K562 (cell line): ENCODE measurements around the gene ISYNA1. TPM values are rescaled to one million over a fixed set of nuclear protein-coding genes. Genes with fewer than 3 reads are reported as not detected.

Experiments
- CBFB ChIP-seq: sonication (generic); formaldehyde crosslinking; IDR thresholded peaks from 2 replicates; pipeline ENCODE4 v1.4.0; 2020; ENCODE audit warnings: mild to moderate bottlenecking, missing genetic modification reagents
- CXXC5 ChIP-seq: fragments of 250-450 bp; sonication (Bioruptor Pico); IDR thresholded peaks from 2 replicates; pipeline ENCODE4 v1.8.0; 2022; ENCODE audit warnings: inconsistent platforms, mild to moderate bottlenecking, moderate library complexity
- GTF2F1 ChIP-seq: IDR thresholded peaks from 2 replicates; pipeline ENCODE4 v1.6.1; 2011; ENCODE audit warnings: low read depth, low read length, improper control_type of control experiment
- LCOR ChIP-seq: sonication (generic); formaldehyde crosslinking; IDR thresholded peaks from 2 replicates; pipeline ENCODE4 v1.8.0; 2022; ENCODE audit warnings: mild to moderate bottlenecking, missing genetic modification reagents
- NR2C2 ChIP-seq, 2 experiments: fragments of 200-800 bp in 1 of 2; sonication (Bioruptor generic) in 1 of 2; sonication (generic) in 1 of 2; formaldehyde crosslinking in 1 of 2; IDR thresholded peaks; 2 replicates each; pipeline versions ENCODE4 v1.6.1 to v1.8.0; 2016 to 2022; ENCODE audit warnings: mild to moderate bottlenecking in 1 of 2, missing compliant biosample characterization in 1 of 2, missing genetic modification characterization in 1 of 2, missing genetic modification reagents in 1 of 2
- POLR2A ChIP-seq: fragments of 450-650 bp; conservative IDR thresholded peaks from 2 replicates; pipeline ENCODE4 v1.6.1; 2016
- TAF9B ChIP-seq: fragments of 450-650 bp; IDR thresholded peaks from 2 replicates; pipeline ENCODE4 v1.6.1; 2018; ENCODE audit warnings: mild to moderate bottlenecking; ENCODE audit not compliant: partially characterized antibody
- ZBTB7A ChIP-seq: IDR thresholded peaks from 2 replicates; pipeline ENCODE4 v1.6.1; 2011; ENCODE audit warnings: low read depth, mild to moderate bottlenecking, low read length, moderate library complexity, borderline replicate concordance; ENCODE audit not compliant: control insufficient read depth
- ZEB2 ChIP-seq: fragments of 450-650 bp; IDR thresholded peaks from 2 replicates; pipeline ENCODE4 v1.6.1; 2016
- ZNF143 ChIP-seq: sonication (generic); formaldehyde crosslinking; IDR thresholded peaks from 2 replicates; pipeline ENCODE4 v1.9.0; 2022; ENCODE audit warnings: mild to moderate bottlenecking, missing genetic modification reagents
- ZNF239 ChIP-seq: fragments of 250-450 bp; sonication (Bioruptor Pico); IDR thresholded peaks from 2 replicates; pipeline ENCODE4 v1.4.0; 2020; ENCODE audit warnings: mild to moderate bottlenecking
- ZNF436 ChIP-seq: fragments of 250-450, 450-650 bp; sonication (Bioruptor Pico); formaldehyde crosslinking; IDR thresholded peaks from 2 replicates; pipeline ENCODE4 v1.7.0; 2020; ENCODE audit warnings: mild to moderate bottlenecking
- ZSCAN32 ChIP-seq: fragments of 450-650 bp; formaldehyde crosslinking; IDR thresholded peaks from 2 replicates; pipeline ENCODE4 v1.4.0; 2020; ENCODE audit warnings: mild to moderate bottlenecking, moderate library complexity
- polyA plus RNA-seq, 8 experiments: library from polyadenylated mRNA; depleted of rRNA in 4 of 8; stranded (reverse) in 5 of 8; unstranded in 3 of 8; fragments of >200 nt; fragmentation: Nextera tagmentation in 2 of 8; fragmentation: Illumina TruSeq in 1 of 8; extraction: Ambion mirVana in 2 of 8; extraction: Trizol in 1 of 8; gene quantifications; 2 replicates each; pipeline versions ENCODE4 v1.2.1 to v1.2.3, GENCODE V29; 2011 to 2014; ENCODE audit warnings: inconsistent platforms in 1 of 8, missing spikeins in 1 of 8
- total RNA-seq, 7 experiments: library from RNA; depleted of rRNA in 6 of 7; stranded (reverse); fragments of >200 nt in 6 of 7; fragmentation: Illumina TruSeq in 2 of 7; extraction: Trizol in 2 of 7; gene quantifications; 2 replicates each; pipeline versions ENCODE4 v1.2.1 to v1.2.3, GENCODE V29; 2011 to 2021; ENCODE audit warnings: low replicate concordance in 1 of 7
- TF ChIP-seq, protein P1 (sequence below): fragments of 200-400 bp; formaldehyde crosslinking; IDR thresholded peaks from 2 replicates; pipeline ENCODE4 v1.6.1; 2017; ENCODE audit warnings: mild to moderate bottlenecking, low read depth, low read length, moderate library complexity
- TF ChIP-seq, protein P2 (sequence below), 2 experiments: IDR thresholded peaks in 1 of 2; conservative IDR thresholded peaks in 1 of 2; 2 replicates each; pipeline ENCODE4 v1.6.1; 2016; ENCODE audit warnings: low read depth in 2 of 2, mild to moderate bottlenecking in 1 of 2, missing compliant biosample characterization in 1 of 2, missing genetic modification characterization in 1 of 2, moderate library complexity in 1 of 2
- TF ChIP-seq, protein P3 (sequence below): fragments of 250-450 bp; sonication (Bioruptor Pico); IDR thresholded peaks from 2 replicates; pipeline ENCODE4 v1.4.0; 2020; ENCODE audit warnings: mild to moderate bottlenecking, moderate library complexity

The ISYNA1 gene
- total and polyA plus RNA-seq, 9 of the 15 experiments (the other 6 are each of a cell fraction or from before 2014, with no cell fraction given), result 21.8 to 460 (median 93.2) TPM

DNA sequence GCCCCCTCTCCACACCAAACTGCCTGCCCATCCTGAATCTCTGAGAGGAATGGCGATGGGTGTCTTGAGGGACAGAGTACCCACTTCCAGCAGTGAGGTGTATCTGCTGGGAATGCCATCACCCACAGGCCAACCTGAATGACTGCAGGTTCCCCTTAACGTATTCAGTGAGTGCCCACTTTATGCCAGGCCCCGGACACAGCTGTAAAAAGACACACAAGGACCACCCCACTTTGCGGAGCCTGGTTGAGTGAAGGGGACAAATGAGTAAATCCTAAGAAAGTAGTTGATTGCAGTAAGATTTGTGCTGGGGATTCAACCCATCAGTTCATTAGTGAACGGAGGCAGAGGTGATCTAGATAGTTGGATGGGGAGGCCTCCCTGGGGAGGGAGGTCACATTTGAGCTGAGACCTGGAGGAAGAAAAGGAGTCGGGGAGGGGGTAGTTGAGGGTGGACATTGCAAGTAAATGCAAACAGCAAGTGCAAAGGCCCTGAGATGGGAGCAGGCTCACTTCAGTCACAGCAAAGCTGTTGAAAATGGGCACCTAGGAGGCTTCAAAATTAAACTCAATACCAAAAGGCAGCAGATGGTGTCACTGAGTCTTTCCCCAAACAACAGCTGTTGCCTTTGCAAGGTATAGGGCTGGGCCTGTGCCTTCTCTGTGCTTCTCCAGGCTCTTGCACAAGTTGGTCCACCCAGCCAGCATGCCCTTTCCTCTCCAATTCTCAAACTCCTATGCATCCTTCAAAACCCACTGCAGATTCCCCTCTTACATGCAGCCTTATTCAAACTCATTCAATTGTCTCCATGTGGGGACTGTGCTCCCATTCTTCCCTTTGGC lies 47.6 kb downstream of the ISYNA1 start (continued):
- TF ChIP-seq, protein P1, sequence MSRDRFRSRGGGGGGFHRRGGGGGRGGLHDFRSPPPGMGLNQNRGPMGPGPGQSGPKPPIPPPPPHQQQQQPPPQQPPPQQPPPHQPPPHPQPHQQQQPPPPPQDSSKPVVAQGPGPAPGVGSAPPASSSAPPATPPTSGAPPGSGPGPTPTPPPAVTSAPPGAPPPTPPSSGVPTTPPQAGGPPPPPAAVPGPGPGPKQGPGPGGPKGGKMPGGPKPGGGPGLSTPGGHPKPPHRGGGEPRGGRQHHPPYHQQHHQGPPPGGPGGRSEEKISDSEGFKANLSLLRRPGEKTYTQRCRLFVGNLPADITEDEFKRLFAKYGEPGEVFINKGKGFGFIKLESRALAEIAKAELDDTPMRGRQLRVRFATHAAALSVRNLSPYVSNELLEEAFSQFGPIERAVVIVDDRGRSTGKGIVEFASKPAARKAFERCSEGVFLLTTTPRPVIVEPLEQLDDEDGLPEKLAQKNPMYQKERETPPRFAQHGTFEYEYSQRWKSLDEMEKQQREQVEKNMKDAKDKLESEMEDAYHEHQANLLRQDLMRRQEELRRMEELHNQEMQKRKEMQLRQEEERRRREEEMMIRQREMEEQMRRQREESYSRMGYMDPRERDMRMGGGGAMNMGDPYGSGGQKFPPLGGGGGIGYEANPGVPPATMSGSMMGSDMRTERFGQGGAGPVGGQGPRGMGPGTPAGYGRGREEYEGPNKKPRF, result no peak
- TF ChIP-seq POLR2A, result peak; percentile 65
- 0 out of 2 replicates have a peak, but pooled peaks have one; percentile 31 for TF ChIP-seq NR2C2 (CRISPR knock-in tag; IDR thresholded peaks at IDR 0.05)
- no peak for TF ChIP-seq NR2C2 (tag; IDR thresholded peaks at IDR 0.05)
- TF ChIP-seq, protein P2, sequence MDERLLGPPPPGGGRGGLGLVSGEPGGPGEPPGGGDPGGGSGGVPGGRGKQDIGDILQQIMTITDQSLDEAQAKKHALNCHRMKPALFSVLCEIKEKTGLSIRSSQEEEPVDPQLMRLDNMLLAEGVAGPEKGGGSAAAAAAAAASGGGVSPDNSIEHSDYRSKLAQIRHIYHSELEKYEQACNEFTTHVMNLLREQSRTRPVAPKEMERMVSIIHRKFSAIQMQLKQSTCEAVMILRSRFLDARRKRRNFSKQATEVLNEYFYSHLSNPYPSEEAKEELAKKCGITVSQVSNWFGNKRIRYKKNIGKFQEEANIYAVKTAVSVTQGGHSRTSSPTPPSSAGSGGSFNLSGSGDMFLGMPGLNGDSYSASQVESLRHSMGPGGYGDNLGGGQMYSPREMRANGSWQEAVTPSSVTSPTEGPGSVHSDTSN (CRISPR knock-in tag; IDR thresholded peaks at IDR 0.05; ENCODE audit: low read depth), result no peak
- TF ChIP-seq, protein P2 (tag; conservative IDR thresholded peaks at IDR 0.05; ENCODE audit: low read depth), result no peak
- TF ChIP-seq GTF2F1, result no peak
- TF ChIP-seq ZNF143 (CRISPR knock-in tag), result no peak
- TF ChIP-seq CXXC5 (CRISPR knock-in tag), result peak; percentile 22; the same call in 1 of the 2 replicates
- TF ChIP-seq, protein P3, sequence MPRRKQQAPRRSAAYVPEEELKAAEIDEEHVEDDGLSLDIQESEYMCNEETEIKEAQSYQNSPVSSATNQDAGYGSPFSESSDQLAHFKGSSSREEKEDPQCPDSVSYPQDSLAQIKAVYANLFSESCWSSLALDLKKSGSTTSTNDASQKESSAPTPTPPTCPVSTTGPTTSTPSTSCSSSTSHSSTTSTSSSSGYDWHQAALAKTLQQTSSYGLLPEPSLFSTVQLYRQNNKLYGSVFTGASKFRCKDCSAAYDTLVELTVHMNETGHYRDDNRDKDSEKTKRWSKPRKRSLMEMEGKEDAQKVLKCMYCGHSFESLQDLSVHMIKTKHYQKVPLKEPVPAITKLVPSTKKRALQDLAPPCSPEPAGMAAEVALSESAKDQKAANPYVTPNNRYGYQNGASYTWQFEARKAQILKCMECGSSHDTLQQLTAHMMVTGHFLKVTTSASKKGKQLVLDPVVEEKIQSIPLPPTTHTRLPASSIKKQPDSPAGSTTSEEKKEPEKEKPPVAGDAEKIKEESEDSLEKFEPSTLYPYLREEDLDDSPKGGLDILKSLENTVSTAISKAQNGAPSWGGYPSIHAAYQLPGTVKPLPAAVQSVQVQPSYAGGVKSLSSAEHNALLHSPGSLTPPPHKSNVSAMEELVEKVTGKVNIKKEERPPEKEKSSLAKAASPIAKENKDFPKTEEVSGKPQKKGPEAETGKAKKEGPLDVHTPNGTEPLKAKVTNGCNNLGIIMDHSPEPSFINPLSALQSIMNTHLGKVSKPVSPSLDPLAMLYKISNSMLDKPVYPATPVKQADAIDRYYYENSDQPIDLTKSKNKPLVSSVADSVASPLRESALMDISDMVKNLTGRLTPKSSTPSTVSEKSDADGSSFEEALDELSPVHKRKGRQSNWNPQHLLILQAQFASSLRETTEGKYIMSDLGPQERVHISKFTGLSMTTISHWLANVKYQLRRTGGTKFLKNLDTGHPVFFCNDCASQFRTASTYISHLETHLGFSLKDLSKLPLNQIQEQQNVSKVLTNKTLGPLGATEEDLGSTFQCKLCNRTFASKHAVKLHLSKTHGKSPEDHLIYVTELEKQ (CRISPR knock-in tag), result no peak
- TF ChIP-seq LCOR, result no peak; the same call in 1 of the 2 replicates
- TF ChIP-seq TAF9B, result no peak
- no peak for TF ChIP-seq CBFB (CRISPR knock-in tag)
- peak; percentile 61; the same call in 1 of the 2 replicates for TF ChIP-seq ZSCAN32 (CRISPR knock-in tag)
- no peak for TF ChIP-seq ZBTB7A
- TF ChIP-seq ZEB2, result peak; percentile 51
- no peak for TF ChIP-seq ZNF239 (CRISPR knock-in tag)
- peak; percentile 67 for TF ChIP-seq ZNF436 (CRISPR knock-in tag)
